Stomach (tissue), 9 donors: ENCODE measurements around the gene NEO1. TPM values are rescaled to one million over a fixed set of nuclear protein-coding genes. Genes with fewer than 3 reads are reported as not detected.

Experiments
- DNase-seq, 2 donors: peaks; one replicate each; pipeline versions ENCODE4 v3.0.0 to v3.0.0-alpha.2; 2013 to 2019
- H3K27ac ChIP-seq, 5 donors: fragments of 200-600 bp in 4 of 5; sonication (generic) in 4 of 5; one replicate each; pipeline ENCODE4 v1.5.1; 2013 to 2019; ENCODE audit warnings: mild to moderate bottlenecking in 1 of 5, moderate library complexity in 1 of 5
- H3K27me3 ChIP-seq, 3 donors: fragments of 200-600 bp; sonication (generic); one replicate each; pipeline ENCODE4 v1.5.1; 2017 to 2019; ENCODE audit warnings: mixed run types in 1 of 3
- H3K36me3 ChIP-seq, 4 donors: fragments of 200-600 bp; sonication (generic); 1 replicate in 3 of 4; 2 replicates in 1 of 4; pipeline ENCODE4 v1.5.1; 2016 to 2019
- H3K4me1 ChIP-seq, 4 donors: fragments of 200-600 bp; sonication (generic); one replicate each; pipeline ENCODE4 v1.5.1; 2016 to 2019
- H3K4me3 ChIP-seq, 4 donors: fragments of 200-600 bp; sonication (generic) in 3 of 4; one replicate each; pipeline ENCODE4 v1.5.1; 2016 to 2019; ENCODE audit warnings: mild to moderate bottlenecking in 1 of 4
- H3K9me3 ChIP-seq, 4 donors: fragments of 200-600 bp; sonication (generic); one replicate each; pipeline ENCODE4 v1.5.1; 2016 to 2019
- CTCF ChIP-seq, 7 experiments: fragments of 450-650 bp in 4 of 7; fragments of 200-600 bp in 3 of 7; sonication (generic) in 3 of 7; IDR thresholded peaks; one replicate each; pipeline ENCODE4 v1.5.1; 2016 to 2019; ENCODE audit warnings: antibody characterized with exemption in 7 of 7, control low read depth in 2 of 7, mild to moderate bottlenecking in 1 of 7
- EP300 ChIP-seq: sonication (generic); formaldehyde crosslinking; IDR thresholded peaks from one replicate; pipeline ENCODE4 v1.6.1; 2017; ENCODE audit warnings: antibody characterized with exemption
- POLR2A ChIP-seq, 4 donors: fragments of 450-650 bp; IDR thresholded peaks; one replicate each; pipeline ENCODE4 v1.6.1; 2016; ENCODE audit warnings: antibody characterized with exemption in 4 of 4, control low read depth in 2 of 4, mild to moderate bottlenecking in 1 of 4, moderate library complexity in 1 of 4
- POLR2AphosphoS5 ChIP-seq, 3 donors: sonication (generic); formaldehyde crosslinking; IDR thresholded peaks; one replicate each; pipeline ENCODE4 v1.6.1; 2016; ENCODE audit warnings: antibody characterized with exemption in 3 of 3
- WGBS, 5 donors: extraction: QIAGEN DNeasy Blood & Tissue Kit in 3 of 5; methylation state at CpG; one replicate each; pipeline versions ENCODE4 v1.1.5 to v1.1.7; 2013 to 2018; 5-methylcytosine and 5-hydroxymethylcytosine counted together
- intact Hi-C: fragments of 100-400 bp; cut with DNase I; formaldehyde crosslinking; loops from one replicate; pipeline ENCODE4 v1.15.1; 2023; ENCODE audit warnings: low total_unique reads
- polyA plus RNA-seq, 3 donors: library from polyadenylated mRNA; stranded (reverse); fragments of 200-250 nt; gene quantifications; one replicate each; pipeline ENCODE4 v1.2.3, GENCODE V29; 2013
- total RNA-seq, 5 donors: library from RNA; depleted of rRNA; stranded (reverse); fragments of >200 nt; gene quantifications; one replicate each; pipeline versions ENCODE4 v1.1.0 to v1.2.3, GENCODE V29; 2014 to 2016
- donor health status: healthy with polysubstance abuse.
- donor health status: Bipolar disorder and iron deficiency.
- donor health status: healthy.

NEO1 gene
- total and polyA plus RNA-seq, 8 donors, result 4.7 to 182 (median 17.3) TPM

DNA sequence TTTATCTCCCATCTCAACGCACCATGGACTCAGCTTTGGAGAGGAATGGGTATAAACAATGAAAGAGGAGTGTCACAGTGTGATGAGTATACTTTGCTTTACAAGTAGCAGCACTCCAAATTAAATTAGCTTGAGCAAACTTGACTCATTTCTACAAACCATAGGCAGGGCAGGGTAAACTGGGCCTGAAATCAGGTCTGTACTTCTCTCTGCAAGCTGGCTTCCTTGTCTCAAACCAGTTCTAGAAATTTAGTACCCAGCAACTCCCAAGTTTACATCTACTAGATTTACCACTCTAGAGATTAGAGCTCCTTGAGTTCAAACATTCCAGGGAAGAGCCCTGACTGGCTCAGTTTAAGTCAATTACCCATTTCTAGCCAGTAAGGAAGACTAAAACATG is 37.4 kb upstream of the NEO1 start:
- no peak overlapping the region for H3K27ac ChIP-seq
- no peaks in the 10 kb centered on the region for H3K9me3 ChIP-seq
- H3K4me3 ChIP-seq, result no peak overlapping the region
- 74 to 95% (median 84%) methylated on average over 1 of the region's 1 CpG for WGBS, 5 donors
- intact Hi-C loops, result no loop called here
- no peaks in the 10 kb centered on the region for H3K4me1 ChIP-seq
- H3K36me3 ChIP-seq, result no peaks in the 10 kb centered on the region
- TF ChIP-seq POLR2AphosphoS5 (IDR thresholded peaks at IDR 0.05) (no peak), EP300 (no peak), CTCF (IDR thresholded peaks at IDR 0.05) (no peak), POLR2A (IDR thresholded peaks at IDR 0.05) (no peak)
- DNase-seq, result no peak
- no peaks in the 10 kb centered on the region for H3K27me3 ChIP-seq

GRCh38 chr15:73015493-73015892 is 36.8 kb upstream of the NEO1 start:
- no peaks in the 10 kb centered on the region for H3K4me1 ChIP-seq
- H3K27me3 ChIP-seq, result no peaks in the 10 kb centered on the region
- no peak for TF ChIP-seq CTCF (IDR thresholded peaks at IDR 0.05)
- no peak for TF ChIP-seq POLR2A (IDR thresholded peaks at IDR 0.05)
- TF ChIP-seq POLR2AphosphoS5 (IDR thresholded peaks at IDR 0.05), result no peak
- TF ChIP-seq EP300, result no peak
- intact Hi-C loops, result no loop called here
- WGBS, 5 donors, result 82 to 96% (median 87%) methylated on average over 6 of the region's 6 CpGs
- DNase-seq, result no peak
- no peak overlapping the region for H3K4me3 ChIP-seq
- H3K36me3 ChIP-seq, result no peaks in the 10 kb centered on the region
- H3K9me3 ChIP-seq, result no peaks in the 10 kb centered on the region
- no peak overlapping the region for H3K27ac ChIP-seq

DNA sequence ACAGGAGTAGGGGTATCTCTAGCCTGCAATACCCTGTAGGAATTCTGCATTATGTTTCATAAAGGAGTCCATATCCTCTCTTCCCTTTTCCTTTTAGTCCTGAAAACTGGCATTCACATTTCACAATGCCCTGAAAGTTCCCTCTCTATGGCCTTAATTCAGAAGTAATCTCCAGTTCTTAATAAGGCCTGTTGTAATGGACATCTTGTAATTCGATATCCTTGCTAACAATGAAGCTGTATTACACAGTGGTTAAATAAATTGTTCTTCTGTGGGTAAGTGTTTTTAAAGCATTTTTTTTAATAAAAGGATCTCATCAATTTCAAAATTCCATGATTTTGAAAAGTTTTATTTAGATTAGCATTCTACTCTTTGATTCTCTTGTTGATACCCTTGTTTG is 34.3 kb upstream of the NEO1 start:
- H3K36me3 ChIP-seq, result no peaks in the 10 kb centered on the region
- no peak for DNase-seq
- no peak overlapping the region for H3K4me3 ChIP-seq
- no peaks in the 10 kb centered on the region for H3K4me1 ChIP-seq
- no peak overlapping the region for H3K27ac ChIP-seq
- no peaks in the 10 kb centered on the region for H3K9me3 ChIP-seq
- TF ChIP-seq POLR2A (IDR thresholded peaks at IDR 0.05) (no peak), POLR2AphosphoS5 (IDR thresholded peaks at IDR 0.05) (no peak), EP300 (no peak), CTCF (IDR thresholded peaks at IDR 0.05) (no peak)
- peaks cover 0 to 9% (median 0%) of the 10 kb centered on the region in 3 donors for H3K27me3 ChIP-seq
- WGBS, 5 donors, result 84 to 89% (median 86%) methylated on average over 1 of the region's 1 CpG
- intact Hi-C loops, result no loop called here

DNA sequence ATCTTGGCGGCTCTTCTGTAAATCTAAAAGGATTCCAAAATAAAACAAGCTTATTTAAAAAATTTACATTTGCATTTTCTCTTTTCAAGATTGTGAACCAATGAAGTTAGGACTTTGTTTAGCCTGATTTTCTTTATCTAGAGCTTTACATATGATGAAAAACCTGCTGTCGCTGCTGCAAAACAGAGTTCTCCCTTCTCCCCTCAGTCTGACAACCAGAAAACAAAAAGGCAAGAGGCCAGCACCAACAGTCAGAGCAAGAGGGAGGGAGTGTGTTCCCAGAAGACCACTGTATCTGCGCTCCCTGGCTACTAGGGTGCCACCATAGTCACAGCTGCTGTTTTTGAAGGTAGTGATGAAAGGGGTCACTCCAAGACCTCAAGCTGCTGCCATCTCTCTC is 33.1 kb upstream of the NEO1 start:
- Histone ChIP-seq H3K4me1 (no peaks in the 10 kb centered on the region), H3K27ac (no peak overlapping the region), H3K4me3 (no peak overlapping the region), H3K9me3 (no peaks in the 10 kb centered on the region), H3K36me3 (no peaks in the 10 kb centered on the region), H3K27me3 (peaks cover 0 to 9% (median 0%) of the 10 kb centered on the region in 3 donors)
- no peak for DNase-seq
- TF ChIP-seq CTCF (IDR thresholded peaks at IDR 0.05), result no peak
- TF ChIP-seq POLR2A (IDR thresholded peaks at IDR 0.05), result no peak
- no peak for TF ChIP-seq POLR2AphosphoS5 (IDR thresholded peaks at IDR 0.05)
- TF ChIP-seq EP300, result no peak
- WGBS, 5 donors, result 92 to 97% (median 96%) methylated on average over 3 of the region's 3 CpGs
- intact Hi-C loops, result no loop called here
